ENCODE measurements around the gene QDPR.
A peak's percentile ranks its signal among the peaks of the same experiment; 100 is the strongest.
"Not testable (repeated sequence)": the region's sequence is repeated elsewhere in the genome, so short reads cannot be mapped to it uniquely, and the experiment has no call there.

The QDPR gene

GRCh38 chr4:17489721-17490120, 22.2 kb downstream of the QDPR start:
- DNase-seq, result no peak

- DNase-seq, result no peak
Measured at GRCh38 chr4:17489123-17489522, 22.8 kb downstream of the QDPR start.

GRCh38 chr4:17482716-17483115, 29.2 kb downstream of the QDPR start:
- no peak for DNase-seq

GRCh38 chr4:17480955-17481354, 30.9 kb downstream of the QDPR start:
- DNase-seq, result no peak

- DNase-seq, result no peak
Measured at GRCh38 chr4:17480210-17480927, 31.5 kb downstream of the QDPR start.

GRCh38 chr4:17477774-17478472, 34.0 kb downstream of the QDPR start:
- DNase-seq, result no peak

GRCh38 chr4:17476853-17477252, 35.0 kb downstream of the QDPR start:
- DNase-seq, result peak; percentile 61 to 64

- no peak for DNase-seq
Measured at GRCh38 chr4:17475481-17475880, 36.4 kb downstream of the QDPR start.

- DNase-seq, result no peak
Measured at GRCh38 chr4:17469931-17470674, 41.8 kb downstream of the QDPR start.

- no peak for DNase-seq
Measured at GRCh38 chr4:17468619-17469221, 43.2 kb downstream of the QDPR start.

GRCh38 chr4:17463606-17464005, 48.3 kb downstream of the QDPR start:
- DNase-seq, result no peak

GRCh38 chr4:17450269-17450804, 61.6 kb downstream of the QDPR start:
- no peak for DNase-seq

GRCh38 chr4:17448689-17449088, 63.2 kb downstream of the QDPR start:
- DNase-seq, result peak in 1 of 2 experiments; percentile 8

GRCh38 chr4:17447675-17448298, 64.1 kb downstream of the QDPR start:
- DNase-seq, result peak; percentile 82 to 90

GRCh38 chr4:17447056-17447455, 64.8 kb downstream of the QDPR start:
- no peak for DNase-seq

GRCh38 chr4:17442477-17442876, 69.4 kb downstream of the QDPR start:
- DNase-seq, result not testable (repeated sequence)

GRCh38 chr4:17437396-17437795, 74.5 kb downstream of the QDPR start:
- no peak for DNase-seq

GRCh38 chr4:17436750-17437090, 75.2 kb downstream of the QDPR start:
- DNase-seq, result no peak

All from Kasumi-1 (cell line).